T-helper 1 cell treated with Interleukin-12 subunit alpha and Interleukin-12 subunit beta and Interleukin-4 antibody, amounts not matched to agents 30 ng/mL and 1 ng/mL, for 36 hours (primary cell): ENCODE results near the gene ARID3C. TPM values are rescaled to one million over a fixed set of nuclear protein-coding genes. Genes with fewer than 3 reads are reported as not detected.

Source experiments
- intact Hi-C: fragments of 100-400 bp; cut with micrococcal nuclease; formaldehyde crosslinking; loops from one replicate; pipeline ENCODE4 v1.15.1; 2024
- total RNA-seq: library from RNA; stranded (reverse); gene quantifications from 2 replicates; pipeline ENCODE4 v1.2.3, GENCODE V29; 2022

ARID3C gene
- total RNA-seq, 1 donor from 2014 or later: 0.49 TPM

GRCh38 chr9:34581318-34581717 lies 47.5 kb downstream of the ARID3C start:
- intact Hi-C loops: no loop called here

GRCh38 chr9:34580358-34580757 lies 48.5 kb downstream of the ARID3C start:
- intact Hi-C loops: no loop called here

- intact Hi-C loops: no loop called here
These were observed 49.1 kb downstream of the ARID3C start for GRCh38 chr9:34579808-34580163.

- intact Hi-C loops: no loop called here
These were observed 49.6 kb downstream of the ARID3C start for GRCh38 chr9:34579104-34579807.

- intact Hi-C loops: no loop called here
These were observed 50.4 kb downstream of the ARID3C start for GRCh38 chr9:34578241-34579103.

- intact Hi-C loops: no loop called here
These were observed 51.2 kb downstream of the ARID3C start for GRCh38 chr9:34577400-34578240.

GRCh38 chr9:34576597-34577399 lies 52.1 kb downstream of the ARID3C start:
- intact Hi-C loops: no loop called here

GRCh38 chr9:34575862-34576596 lies 52.8 kb downstream of the ARID3C start:
- intact Hi-C loops: no loop called here

GRCh38 chr9:34575241-34575640 lies 53.6 kb downstream of the ARID3C start:
- intact Hi-C loops: no loop called here

- intact Hi-C loops: no loop called here
These were observed 54.3 kb downstream of the ARID3C start for GRCh38 chr9:34574571-34574970.

GRCh38 chr9:34573599-34574325 lies 55.1 kb downstream of the ARID3C start:
- intact Hi-C loops: no loop called here

- intact Hi-C loops: no loop called here
These were observed 56.2 kb downstream of the ARID3C start for GRCh38 chr9:34572628-34573027.

GRCh38 chr9:34572092-34572491 lies 56.8 kb downstream of the ARID3C start:
- intact Hi-C loops: no loop called here

GRCh38 chr9:34571481-34571810 lies 57.4 kb downstream of the ARID3C start:
- intact Hi-C loops: no loop called here

Other genes with a start within 250 kb of the ARID3C start
- gene FAM219A, start 170.5 kb downstream of the ARID3C start, total RNA-seq: 16.6 and 19.0 TPM in 2 replicates
- not detected in 2 replicates for gene DNAI1, start 170.3 kb downstream of the ARID3C start, total RNA-seq
- 0.20 TPM in 1 of 2 replicates, not detected in the other for gene ENHO, start 106.1 kb downstream of the ARID3C start, total RNA-seq
- gene CNTFR, start 39.3 kb downstream of the ARID3C start, total RNA-seq: not detected in 2 replicates
- 21.0 and 22.2 TPM in 2 replicates for gene RPP25L, start 17.0 kb downstream of the ARID3C start, total RNA-seq
- gene DCTN3, start 8.6 kb downstream of the ARID3C start, total RNA-seq: 108 and 115 TPM in 2 replicates
- gene SIGMAR1, start 8.7 kb upstream of the ARID3C start, total RNA-seq: 63.0 and 64.1 TPM in 2 replicates
- 108 and 110 TPM in 2 replicates for gene GALT, start 17.6 kb upstream of the ARID3C start, total RNA-seq
- gene IL11RA, start 23.1 kb upstream of the ARID3C start, total RNA-seq: 64.5 and 64.8 TPM in 2 replicates
- gene CCL27, start 33.6 kb upstream of the ARID3C start, total RNA-seq: 0.39 TPM in 1 of 2 replicates, not detected in the other
- gene CCL19, start 62.2 kb upstream of the ARID3C start, total RNA-seq: not detected in 2 replicates
- not detected in 2 replicates for gene CCL21, start 81.1 kb upstream of the ARID3C start, total RNA-seq